Measurements from ENCODE around the gene SYP.

Gene SYP

GRCh38 chrX:49199906-49200771, at the start of gene SYP:
Gene SYP, minus strand, starts transcription at chrX:49200193. Its CDS starts 7 bp downstream, at chrX:49200186.
- peak; percentile 67 to 79 for DNase-seq (ENCODE audit: low read depth in 2 of 2)

GRCh38 chrX:49249616-49250015, 49.6 kb upstream of the SYP start:
- no peak for DNase-seq (ENCODE audit: low read depth in 2 of 2)

DNA sequence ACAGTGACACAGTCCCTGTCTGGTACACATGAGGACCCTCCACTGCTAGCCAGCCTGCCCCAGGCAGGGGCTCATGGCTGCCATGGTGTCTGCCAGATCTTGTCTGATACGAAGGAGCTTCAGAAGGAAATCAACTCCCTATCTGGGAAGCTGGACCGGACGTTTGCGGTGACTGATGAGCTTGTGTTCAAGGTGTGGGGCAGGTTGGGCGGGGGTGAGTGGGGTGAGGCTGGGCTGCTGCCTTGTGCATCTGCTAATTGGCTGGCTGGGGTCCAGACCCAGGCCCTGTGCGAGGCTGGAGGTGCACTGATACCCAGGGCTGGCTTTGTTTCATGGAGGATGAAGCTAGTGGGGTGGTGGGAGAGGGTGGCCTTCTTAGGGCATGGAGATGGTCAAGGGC, 49.1 kb upstream of the SYP start:
- DNase-seq (ENCODE audit: low read depth in 2 of 2) = no peak

- DNase-seq (ENCODE audit: low read depth in 2 of 2) = no peak
Observed at GRCh38 chrX:49247916-49248811, 48.2 kb upstream of the SYP start.

- no peak for DNase-seq (ENCODE audit: low read depth in 2 of 2)
Observed at GRCh38 chrX:49247346-49247745, 47.4 kb upstream of the SYP start.

DNA sequence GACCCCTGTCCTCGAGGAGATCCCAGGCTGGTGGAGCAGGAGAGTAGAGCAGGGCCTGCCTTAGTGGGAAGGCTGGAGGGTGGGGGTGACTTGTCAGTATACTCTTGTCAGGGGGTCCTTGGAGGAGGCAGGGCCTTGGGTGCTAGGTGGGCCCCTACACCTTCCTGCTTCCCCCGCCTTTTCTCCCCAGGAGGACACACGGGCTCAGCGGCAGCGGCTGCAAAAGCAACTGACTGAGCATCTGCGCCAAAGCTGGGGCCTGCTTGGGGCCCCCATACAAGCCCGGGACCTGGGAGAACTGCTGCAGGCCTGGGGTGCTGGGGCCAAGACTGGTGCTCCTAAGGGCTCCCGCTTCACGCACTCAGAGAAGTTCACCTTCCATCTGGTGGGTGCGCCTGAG, 46.5 kb upstream of the SYP start:
- DNase-seq (ENCODE audit: low read depth in 2 of 2) = no peak

DNA sequence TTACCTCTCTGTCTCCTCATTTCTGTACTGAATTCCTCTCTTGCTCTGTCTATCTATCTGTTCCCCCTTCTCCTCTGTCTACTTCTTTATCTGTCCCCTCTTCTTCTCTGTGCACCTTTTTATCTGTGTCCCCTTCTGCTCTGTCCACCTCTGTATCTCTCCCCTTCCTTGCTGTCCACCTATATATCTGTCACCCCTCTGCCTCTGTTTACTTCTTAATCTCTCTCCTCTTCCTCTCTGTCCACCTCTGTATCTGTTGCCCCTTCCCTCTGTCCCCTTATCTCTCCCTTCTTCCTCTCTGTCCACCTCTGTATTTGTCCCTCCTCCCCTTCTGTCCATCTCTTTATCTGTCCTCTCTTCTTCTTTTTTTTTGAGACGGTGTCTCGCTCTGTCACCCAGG, 44.2 kb upstream of the SYP start:
- no peak for DNase-seq (ENCODE audit: low read depth in 2 of 2)

DNA sequence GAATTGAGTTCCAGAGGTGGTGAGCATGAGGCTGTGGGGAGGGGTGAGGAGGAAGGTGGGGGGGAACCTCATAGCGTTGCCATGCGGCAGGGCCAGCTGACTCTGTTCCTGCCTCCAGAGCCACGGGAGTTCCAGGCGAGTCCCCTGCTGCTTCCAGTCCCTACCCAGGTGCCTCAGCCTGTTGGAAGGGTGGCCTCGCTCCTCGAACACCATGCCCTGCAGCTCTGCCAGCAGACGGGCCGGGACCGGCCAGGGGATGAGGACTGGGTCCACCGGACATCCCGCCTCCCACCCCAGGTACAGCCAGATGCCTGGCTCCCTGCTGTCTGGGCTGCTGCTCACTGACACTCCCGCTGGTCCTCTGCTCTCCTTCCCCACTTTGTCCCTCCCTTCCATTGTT, 43.2 kb upstream of the SYP start:
- no peak for DNase-seq (ENCODE audit: low read depth in 2 of 2)

- DNase-seq (ENCODE audit: low read depth in 2 of 2) = no peak
Observed at GRCh38 chrX:49242545-49243066, 42.6 kb upstream of the SYP start.

- no peak for DNase-seq (ENCODE audit: low read depth in 2 of 2)
Observed at GRCh38 chrX:49238735-49239134, 38.7 kb upstream of the SYP start.

GRCh38 chrX:49237060-49237459, 37.1 kb upstream of the SYP start:
- DNase-seq (ENCODE audit: low read depth in 2 of 2) = no peak

- DNase-seq (ENCODE audit: low read depth in 2 of 2) = no peak
Observed at GRCh38 chrX:49233887-49234555, 34.0 kb upstream of the SYP start.

- no peak for DNase-seq (ENCODE audit: low read depth in 2 of 2)
Observed at GRCh38 chrX:49233176-49233575, 33.2 kb upstream of the SYP start, which contains the start of gene CACNA1F. Gene CACNA1F, minus strand, starts transcription at chrX:49233340. Its CDS starts 31 bp downstream, at chrX:49233309.

DNA sequence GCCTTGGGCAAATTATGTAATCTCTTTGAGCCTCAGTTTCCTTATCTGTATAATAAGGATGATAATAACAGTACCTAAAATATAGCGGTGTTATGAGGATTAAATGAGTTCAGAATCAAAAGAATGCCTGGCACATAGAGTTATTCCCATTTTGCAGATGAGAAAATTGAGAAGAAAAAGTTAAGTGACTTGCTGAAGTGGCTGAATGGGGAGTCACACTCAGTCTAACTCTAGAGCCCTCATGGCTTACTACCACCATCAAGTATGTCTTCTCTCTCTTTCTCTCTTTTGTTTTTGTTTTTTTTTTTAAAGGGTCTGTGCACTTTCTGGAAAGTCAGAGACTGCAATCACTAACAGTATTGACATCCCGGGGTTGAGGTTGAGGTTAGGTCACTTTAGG, 32.5 kb upstream of the SYP start:
- no peak for DNase-seq (ENCODE audit: low read depth in 2 of 2)

DNA sequence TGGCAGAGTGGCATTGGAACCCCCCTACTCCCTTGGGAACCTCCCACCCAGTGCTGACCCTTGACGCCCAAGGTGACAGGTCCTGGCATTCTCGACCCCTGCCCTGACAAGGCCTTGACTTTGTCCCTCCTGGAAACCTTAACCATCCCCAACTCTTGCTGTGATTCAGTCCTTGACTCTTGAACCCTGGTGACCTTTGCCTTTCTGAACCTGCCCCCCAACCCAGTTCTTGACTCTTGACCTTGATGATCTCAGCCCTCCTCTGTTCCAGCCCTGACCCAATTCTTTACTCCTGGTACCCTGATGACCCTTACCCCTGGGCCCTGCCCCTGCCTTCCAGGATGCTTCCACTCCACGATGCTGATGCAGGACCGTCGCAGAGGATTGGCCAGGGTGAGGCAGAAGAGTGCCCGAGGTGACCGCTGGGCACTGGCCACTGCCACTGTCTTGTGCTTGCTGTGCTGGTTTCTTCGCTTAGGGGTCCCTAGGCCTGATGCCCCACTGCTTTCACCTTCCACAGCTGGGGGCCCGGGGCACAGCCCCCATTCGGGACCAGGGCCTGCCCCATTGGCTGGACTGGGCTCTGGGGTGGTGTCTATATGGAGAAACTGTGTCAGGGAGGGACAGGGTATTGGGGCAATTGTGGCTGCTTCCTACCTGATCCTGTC, 31.5 kb upstream of the SYP start:
- no peak for DNase-seq (ENCODE audit: low read depth in 2 of 2)

- peak; percentile 11 to 24 for DNase-seq (ENCODE audit: low read depth in 2 of 2)
Observed at GRCh38 chrX:49230500-49231232, 30.7 kb upstream of the SYP start.

GRCh38 chrX:49228185-49228584, 28.2 kb upstream of the SYP start:
- DNase-seq (ENCODE audit: low read depth in 2 of 2) = no peak

DNA sequence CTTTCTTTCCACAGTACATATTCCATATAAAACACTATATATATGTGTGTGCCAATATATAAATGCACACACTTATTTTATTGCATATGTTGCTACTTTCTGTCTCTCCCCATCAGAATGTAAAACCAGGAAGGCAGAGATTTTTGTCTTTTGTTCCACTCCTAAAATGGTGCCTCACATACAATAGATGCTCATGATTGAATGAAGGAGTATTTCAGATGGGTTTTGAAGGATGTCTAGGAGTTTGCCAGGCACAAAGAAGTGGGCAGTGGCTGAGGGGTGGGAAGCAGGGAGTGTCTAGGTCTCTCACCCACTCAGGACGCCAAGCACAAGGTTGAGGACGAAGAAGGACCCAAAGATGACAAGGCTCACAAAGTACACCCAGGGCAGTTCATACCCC, 27.7 kb upstream of the SYP start:
- DNase-seq (ENCODE audit: low read depth in 2 of 2) = no peak

DNA sequence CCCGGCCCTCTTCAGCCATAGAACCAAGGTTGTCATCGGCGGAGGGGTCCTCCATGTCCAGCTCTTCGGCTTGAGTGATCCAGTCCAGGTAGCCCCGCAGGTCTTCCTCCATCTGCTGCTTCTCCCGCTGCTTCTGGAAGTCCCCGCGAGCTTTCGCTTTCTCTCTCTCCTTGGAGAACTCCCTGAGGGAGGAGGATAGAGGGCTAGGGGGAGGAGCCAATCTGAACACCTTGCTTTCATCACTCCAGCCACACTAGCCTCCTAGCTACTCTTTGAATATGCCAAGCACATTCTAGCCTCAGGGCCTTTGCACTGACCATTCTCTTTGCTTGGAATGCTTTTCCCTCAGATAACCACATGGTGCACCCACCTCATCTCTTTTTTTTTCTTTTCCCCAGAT, 27.0 kb upstream of the SYP start:
- no peak for DNase-seq (ENCODE audit: low read depth in 2 of 2)

DNA sequence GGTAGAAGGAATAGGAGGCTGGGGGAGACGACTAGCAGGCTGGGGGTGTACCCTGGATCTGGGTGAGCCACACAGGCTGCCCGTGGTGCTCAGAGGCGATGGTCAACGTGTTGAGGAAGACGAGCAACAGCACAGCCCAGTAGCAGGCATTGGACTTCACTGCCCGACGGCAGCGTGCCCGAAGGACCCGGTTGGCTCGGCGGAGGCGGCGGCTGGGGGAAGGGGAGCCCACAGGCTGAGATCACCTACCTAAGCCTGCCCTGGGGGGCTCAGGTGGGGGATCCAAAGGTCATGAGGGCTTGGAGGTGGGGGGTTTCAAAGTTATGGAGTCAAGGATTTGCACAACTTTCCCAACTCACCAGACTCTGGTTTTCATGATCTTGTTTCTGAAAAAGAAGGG, 25.9 kb upstream of the SYP start:
- DNase-seq (ENCODE audit: low read depth in 2 of 2) = no peak

- DNase-seq (ENCODE audit: low read depth in 2 of 2) = no peak
Observed at GRCh38 chrX:49221868-49222267, 21.9 kb upstream of the SYP start.

Measured in stimulated activated CD8-positive, alpha-beta memory T cell treated with anti-CD3 and anti-CD28 coated beads, Interleukin-2, amount 100 ng/mL, for 1 hour (primary cell).